Posterior cingulate gyrus (tissue), 11 donors: ENCODE results near the gene SAMD1.

Experiments
- DNase-seq, 10 donors: peaks; one replicate each; pipeline versions ENCODE4 v3.0.0 to v3.0.0-alpha.2; 2020 to 2021; ENCODE audit warnings: mixed read lengths in 3 of 10
- intact Hi-C: fragments of 100-400 bp; cut with DNase I; formaldehyde crosslinking; loops from one replicate; pipeline ENCODE4 v1.15.1; 2023

SAMD1 gene

DNA sequence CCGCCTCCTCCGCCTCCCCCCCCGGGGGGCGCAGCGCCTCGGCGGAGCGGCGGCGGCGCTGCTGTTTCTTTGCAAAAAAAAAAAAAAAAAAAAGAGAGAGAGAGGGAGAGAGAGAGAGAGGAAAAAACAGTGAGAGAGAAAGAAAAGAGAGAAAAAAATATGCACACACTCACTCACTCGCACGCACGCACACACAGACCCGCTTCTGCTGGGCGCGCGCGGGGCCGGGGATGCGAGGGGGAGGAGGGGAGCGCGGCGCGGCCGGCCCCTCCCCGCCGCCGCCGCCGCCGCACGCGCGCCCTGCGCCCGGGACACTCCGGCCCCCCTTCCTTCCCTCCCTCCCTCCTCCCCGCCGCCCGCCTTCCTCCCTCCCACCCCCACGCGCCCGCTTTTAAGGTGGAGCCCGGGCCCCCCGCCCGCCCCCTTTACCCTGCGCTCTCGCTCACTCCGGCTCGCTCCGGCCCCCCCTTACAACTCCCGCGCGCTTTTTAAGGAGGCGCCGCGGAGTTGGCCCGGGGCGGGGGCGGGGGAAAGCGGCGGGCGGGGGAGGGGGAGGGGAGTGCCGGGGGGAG is at the start of gene SAMD1:
Gene SAMD1, minus strand, starts transcription at position 243 of the 572 bp plus-strand sequence.
- DNase-seq, result peak; percentile 65 to 95 (median 82)
- intact Hi-C loops, result no loop called here

DNA sequence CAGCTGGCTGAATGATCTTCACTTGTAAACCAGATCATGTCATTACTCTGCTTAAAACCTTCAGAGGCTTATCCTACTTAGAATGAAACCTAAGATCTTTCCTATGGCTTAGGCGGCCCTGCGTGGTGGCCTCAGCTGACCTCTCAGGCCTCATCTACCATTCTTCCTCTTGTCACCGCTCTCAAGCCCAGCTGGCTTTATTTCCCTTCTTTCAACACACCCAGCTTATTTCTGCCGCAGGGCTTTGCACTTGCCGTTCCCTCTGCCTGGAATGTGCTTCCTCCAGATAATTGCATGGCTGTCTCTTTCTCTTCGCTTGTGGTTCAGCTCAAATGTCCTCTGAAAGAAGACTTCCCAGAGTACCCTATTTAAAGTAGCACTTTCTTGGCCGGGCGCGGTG is 49.4 kb upstream of the SAMD1 start:
- intact Hi-C loops, result loop anchor here (5.0 kb wide), 1 partner anchor 332 kb away; no protein-coding TSS in a partner anchor
- DNase-seq, result no peak

GRCh38 chr19:14138576-14139265 is 48.2 kb upstream of the SAMD1 start:
- DNase-seq, result no peak
- intact Hi-C loops, result loop anchor here (5.0 kb wide), 1 partner anchor 334 kb away; no protein-coding TSS in a partner anchor

DNA sequence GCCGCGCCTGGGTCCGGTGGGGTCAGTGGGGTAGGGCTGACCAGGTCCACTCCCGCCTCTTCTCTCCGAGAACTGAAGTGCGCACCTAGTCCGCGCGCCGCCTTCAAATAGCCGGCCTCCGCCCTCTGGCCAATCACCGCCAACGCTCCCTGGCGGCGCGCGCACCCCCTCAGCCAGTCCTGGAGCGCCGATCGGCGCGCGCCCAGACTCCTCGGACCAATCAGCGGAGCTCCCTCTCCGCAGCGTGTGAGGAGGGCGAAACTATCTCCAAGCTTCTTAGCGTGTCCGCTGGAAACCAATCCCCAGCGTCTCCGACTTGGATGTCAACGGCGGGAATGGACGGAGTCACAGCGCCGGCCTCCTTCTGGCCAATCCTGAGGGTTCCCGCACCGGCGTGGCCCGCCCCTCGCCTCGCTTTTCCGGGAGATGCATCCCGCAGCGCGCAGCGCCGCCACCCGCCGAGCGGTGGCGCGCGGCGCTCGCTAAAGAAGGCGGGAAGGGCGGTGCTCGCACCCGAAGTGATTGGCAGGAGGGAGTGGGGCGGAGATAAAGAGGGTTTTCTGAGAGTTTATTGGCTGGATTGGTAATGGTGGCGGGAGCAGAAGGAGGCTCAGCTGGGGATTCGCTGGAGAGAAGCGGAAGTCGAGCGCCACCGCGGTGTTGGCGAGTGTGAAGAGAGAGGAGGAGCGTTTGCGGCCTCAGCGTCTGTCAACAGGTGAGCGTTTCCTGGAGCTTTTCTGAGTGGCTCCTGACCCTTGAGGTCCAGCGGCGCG is 46.1 kb upstream of the SAMD1 start, which contains the start of gene ASF1B:
Gene ASF1B, minus strand, starts transcription at position 81 of the 773 bp plus-strand sequence. CDS start 133 bp downstream, outside the sequence.
- DNase-seq, result peak; percentile 96 to 100 (median 99)
- intact Hi-C loops, result loop anchor here (1.0 to 5.0 kb wide), 3 partner anchors 18 to 336 kb away; no protein-coding TSS in a partner anchor

- DNase-seq, result no peak
- intact Hi-C loops, result loop anchor here (1.0 to 5.0 kb wide), 3 partner anchors 18 to 336 kb away; no protein-coding TSS in a partner anchor
Observed at GRCh38 chr19:14135985-14136508, 45.5 kb upstream of the SAMD1 start.

- DNase-seq, result no peak
- intact Hi-C loops, result loop anchor here (5.0 kb wide), 1 partner anchor 337 kb away; no protein-coding TSS in a partner anchor
Observed at GRCh38 chr19:14135355-14135754, 44.8 kb upstream of the SAMD1 start.

GRCh38 chr19:14127929-14128509 is 37.5 kb upstream of the SAMD1 start:
- no peak for DNase-seq
- intact Hi-C loops, result no loop called here

DNA sequence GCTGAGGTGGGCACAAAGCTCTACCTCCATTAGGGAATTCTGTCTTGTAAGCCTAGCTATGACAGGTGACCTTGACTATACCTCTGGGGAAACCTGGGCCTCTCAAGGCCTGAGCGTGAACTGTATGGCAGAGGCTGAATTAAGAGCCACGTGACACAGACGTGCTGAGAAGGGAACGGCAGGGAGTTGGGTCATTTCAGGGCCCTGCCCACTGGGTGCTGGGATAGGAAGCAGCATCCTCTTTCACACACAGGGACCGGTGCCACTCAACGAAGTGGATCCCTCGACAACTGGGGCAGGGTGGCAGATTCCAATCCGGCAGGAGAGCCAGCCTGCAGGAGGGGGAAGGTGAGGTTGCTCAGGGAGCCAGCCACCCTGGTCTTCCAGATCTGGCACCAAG is 36.6 kb upstream of the SAMD1 start:
- intact Hi-C loops, result no loop called here

DNA sequence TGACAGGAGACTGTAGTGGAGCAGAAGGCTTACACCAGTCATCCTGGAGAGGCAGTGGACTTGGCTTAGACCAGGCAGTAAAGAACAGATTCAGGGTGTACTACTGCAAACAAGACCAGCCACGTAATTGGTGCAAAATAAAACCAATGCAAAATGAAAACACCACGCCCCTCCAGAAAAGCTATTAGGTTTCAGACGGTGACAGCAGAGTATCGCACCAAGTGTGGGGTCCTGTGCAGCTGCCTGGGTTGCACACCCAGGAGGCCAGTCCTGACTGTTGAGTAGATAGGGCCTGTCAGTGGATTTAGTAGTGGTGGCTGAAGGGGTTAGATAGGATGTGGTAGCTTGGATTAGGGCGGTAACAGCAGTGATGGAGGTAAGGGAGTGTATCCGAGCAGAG is 32.4 kb upstream of the SAMD1 start:
- DNase-seq, result no peak
- intact Hi-C loops, result no loop called here

More for the DNA sequence above, 36.6 kb upstream of the SAMD1 start:
- no peak for DNase-seq

GRCh38 chr19:14120497-14120780 is 29.9 kb upstream of the SAMD1 start:
- intact Hi-C loops, result no loop called here
- peak in 1 of 10 donors; percentile 76 for DNase-seq

DNA sequence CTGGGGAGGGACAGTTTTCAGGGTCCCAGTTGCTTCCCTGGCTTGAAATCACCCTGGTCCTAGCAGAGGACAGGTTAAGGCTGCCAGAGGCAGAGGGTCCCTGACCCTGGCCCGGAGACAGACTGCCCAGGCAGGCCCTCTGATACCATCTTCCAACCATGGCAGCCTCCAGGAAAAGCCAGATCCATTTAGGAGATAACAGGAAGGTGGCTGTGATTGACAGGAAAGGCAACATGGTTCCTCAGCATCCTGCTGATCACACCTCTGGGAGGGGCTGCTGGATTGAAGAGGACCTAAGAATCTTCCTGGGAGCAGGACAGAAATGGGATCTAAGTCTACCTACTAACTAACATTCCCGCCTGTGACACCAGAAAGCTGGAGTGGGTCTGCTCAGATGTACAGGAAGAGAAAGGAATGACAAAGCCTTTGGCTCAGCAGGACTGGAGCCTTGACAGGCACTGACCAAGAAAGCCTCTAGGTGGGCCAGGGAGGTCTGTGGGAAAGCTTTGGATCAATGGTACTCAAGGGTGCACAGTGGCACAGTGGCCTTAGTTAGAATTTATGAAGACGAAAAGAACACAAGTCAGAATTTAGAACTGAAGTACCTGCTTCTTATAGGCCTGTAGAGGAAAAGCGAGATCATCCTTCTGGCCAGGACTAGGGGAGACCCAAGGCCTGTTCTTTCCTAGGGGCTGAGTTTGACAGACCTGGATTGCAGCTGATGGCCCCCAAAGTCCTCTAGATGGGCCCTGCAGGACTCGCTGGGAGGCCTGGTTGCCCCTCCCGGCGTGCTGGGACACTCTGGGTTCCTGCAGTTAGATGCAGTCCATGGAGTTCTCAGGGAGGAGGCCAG is 29.3 kb upstream of the SAMD1 start:
- intact Hi-C loops, result loop anchor here (5.0 kb wide), 1 partner anchor 38 kb away; no protein-coding TSS in a partner anchor
- no peak for DNase-seq

GRCh38 chr19:14119146-14119545 is 28.6 kb upstream of the SAMD1 start:
- DNase-seq, result no peak

GRCh38 chr19:14118165-14119051 is 27.9 kb upstream of the SAMD1 start:
- intact Hi-C loops, result loop anchor here (1.0 to 5.0 kb wide), 2 partner anchors 18 to 36 kb away; partner anchors contain the start of gene ASF1B
- peak; percentile 50 to 95 (median 67) for DNase-seq

More at GRCh38 chr19:14119146-14119545, 28.6 kb upstream of the SAMD1 start:
- intact Hi-C loops, result loop anchor here (5.0 kb wide), 1 partner anchor 37 kb away; no protein-coding TSS in a partner anchor

- peak; percentile 98 to 100 (median 99) for DNase-seq
- intact Hi-C loops, result loop anchor here (1.0 to 5.0 kb wide), 3 partner anchors 19 to 35 kb away; partner anchors contain the start of gene ASF1B
Observed at GRCh38 chr19:14117668-14118164, 27.2 kb upstream of the SAMD1 start, which contains the start of gene PRKACA. PRKACA (minus strand) TSS chr19:14117762; CDS start chr19:14117547, 215 bp downstream.

DNA sequence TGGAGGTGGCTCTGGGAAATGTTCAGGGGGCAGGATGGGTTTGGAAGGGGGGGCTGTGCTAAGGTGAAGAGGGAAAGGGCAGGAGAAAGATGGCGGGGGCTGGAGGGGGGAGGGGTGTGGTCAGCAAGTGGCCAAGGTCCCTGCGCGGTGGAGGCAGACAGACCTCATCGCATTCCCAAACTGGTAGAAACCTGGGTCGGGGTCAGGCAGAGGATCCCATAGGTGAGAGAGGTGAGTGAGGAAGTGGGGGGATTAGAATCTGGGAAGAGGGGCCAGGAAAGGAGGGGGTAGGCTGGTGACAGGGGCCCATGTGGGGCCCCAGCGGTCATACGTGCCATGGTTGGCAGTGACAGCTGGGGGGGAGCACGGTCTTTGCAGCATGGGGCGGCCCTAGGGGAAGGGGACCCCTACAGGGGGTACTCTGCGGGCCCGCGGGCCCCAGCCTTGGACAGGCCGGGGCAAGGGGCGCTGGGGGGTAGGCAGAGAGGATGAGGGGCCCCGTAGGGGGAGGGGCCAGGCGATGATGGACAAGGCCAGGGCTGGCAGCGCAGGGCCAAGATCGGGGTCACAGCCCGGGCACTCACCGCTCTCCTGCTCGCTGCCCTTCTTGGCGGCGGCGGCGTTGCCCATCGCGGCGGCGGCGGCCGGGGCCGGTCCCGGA is 26.5 kb upstream of the SAMD1 start:
- peak in 3 of 10 donors; percentile 47 to 90 (median 78) for DNase-seq
- intact Hi-C loops, result loop anchor here (2.0 to 5.0 kb wide), 2 partner anchors 24 to 35 kb away; no protein-coding TSS in a partner anchor

GRCh38 chr19:14116525-14116917 is 26.0 kb upstream of the SAMD1 start:
- intact Hi-C loops, result loop anchor here (2.0 to 5.0 kb wide), 2 partner anchors 24 to 34 kb away; no protein-coding TSS in a partner anchor
- peak in 1 of 10 donors; percentile 66 for DNase-seq

DNA sequence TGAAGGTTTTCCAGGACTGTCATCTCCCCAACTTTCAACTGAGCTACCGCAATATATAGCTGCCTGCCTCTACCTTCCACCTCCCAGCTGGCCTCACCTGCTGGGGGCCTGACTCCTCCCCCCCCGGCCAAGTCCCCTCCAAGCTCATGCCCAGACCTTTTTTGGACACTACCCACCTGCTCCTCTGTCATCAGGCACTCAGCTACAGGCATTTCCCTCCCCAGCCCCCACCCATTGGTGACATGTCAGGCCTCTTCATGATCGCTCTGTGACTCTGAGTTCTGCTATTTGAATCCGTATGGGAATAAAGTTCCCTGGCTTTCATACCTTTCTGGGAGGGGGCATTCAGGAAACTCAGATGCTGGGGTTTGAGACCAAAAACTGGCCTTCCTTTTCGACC is 25.2 kb upstream of the SAMD1 start:
- no peak for DNase-seq
- intact Hi-C loops, result loop anchor here (2.0 to 5.0 kb wide), 2 partner anchors 23 to 33 kb away; no protein-coding TSS in a partner anchor
